Hepatocyte (in vitro differentiated cells): ENCODE measurements around the gene DPEP2NB.
"Not testable (repeated sequence)": the region's sequence is repeated elsewhere in the genome, so short reads cannot be mapped to it uniquely, and the experiment has no call there.

Experiments
- EZH2 ChIP-seq: fragments of 200-600 bp; sonication (generic); IDR thresholded peaks from 2 replicates; pipeline ENCODE4 v1.6.1; 2016; ENCODE audit warnings: antibody characterized with exemption, mild to moderate bottlenecking, borderline replicate concordance
- EZH2phosphoT487 ChIP-seq: fragments of 200-600 bp; sonication (generic); IDR thresholded peaks from one replicate; pipeline ENCODE4 v1.6.1; 2018; ENCODE audit warnings: antibody characterized with exemption, mild to moderate bottlenecking, low read depth, moderate library complexity; ENCODE audit not compliant: unreplicated experiment, severe bottlenecking
- TF ChIP-seq, protein P1 (sequence below): fragments of 200-600 bp; sonication (generic); IDR thresholded peaks from 2 replicates; pipeline ENCODE4 v1.5.1; 2016; ENCODE audit warnings: antibody characterized with exemption, mild to moderate bottlenecking; ENCODE audit not compliant: poor library complexity

DNA sequence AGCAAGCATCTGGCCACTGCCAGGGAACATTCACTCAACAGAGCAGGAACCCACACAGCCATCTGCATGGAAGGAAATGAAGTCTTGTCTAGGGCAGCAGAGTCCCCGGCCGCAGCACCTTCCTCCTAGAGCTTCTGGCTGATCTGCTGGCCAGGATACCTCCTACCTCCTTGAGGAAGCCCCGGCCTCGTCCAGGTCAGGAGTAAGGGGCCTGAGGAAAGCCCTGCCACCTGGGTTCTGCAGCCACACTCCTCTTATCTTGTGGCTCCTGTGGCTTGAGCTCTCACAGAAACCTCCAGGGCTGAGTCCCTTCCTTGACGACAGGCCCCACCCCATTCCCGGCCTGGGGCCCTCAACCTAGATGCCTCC is 21.7 kb downstream of the DPEP2NB start:
- TF ChIP-seq, protein P1, sequence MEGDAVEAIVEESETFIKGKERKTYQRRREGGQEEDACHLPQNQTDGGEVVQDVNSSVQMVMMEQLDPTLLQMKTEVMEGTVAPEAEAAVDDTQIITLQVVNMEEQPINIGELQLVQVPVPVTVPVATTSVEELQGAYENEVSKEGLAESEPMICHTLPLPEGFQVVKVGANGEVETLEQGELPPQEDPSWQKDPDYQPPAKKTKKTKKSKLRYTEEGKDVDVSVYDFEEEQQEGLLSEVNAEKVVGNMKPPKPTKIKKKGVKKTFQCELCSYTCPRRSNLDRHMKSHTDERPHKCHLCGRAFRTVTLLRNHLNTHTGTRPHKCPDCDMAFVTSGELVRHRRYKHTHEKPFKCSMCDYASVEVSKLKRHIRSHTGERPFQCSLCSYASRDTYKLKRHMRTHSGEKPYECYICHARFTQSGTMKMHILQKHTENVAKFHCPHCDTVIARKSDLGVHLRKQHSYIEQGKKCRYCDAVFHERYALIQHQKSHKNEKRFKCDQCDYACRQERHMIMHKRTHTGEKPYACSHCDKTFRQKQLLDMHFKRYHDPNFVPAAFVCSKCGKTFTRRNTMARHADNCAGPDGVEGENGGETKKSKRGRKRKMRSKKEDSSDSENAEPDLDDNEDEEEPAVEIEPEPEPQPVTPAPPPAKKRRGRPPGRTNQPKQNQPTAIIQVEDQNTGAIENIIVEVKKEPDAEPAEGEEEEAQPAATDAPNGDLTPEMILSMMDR = not testable (repeated sequence)
- TF ChIP-seq EZH2phosphoT487, EZH2: not testable (repeated sequence)
